ENCODE measurements around the gene ERBB4.

ERBB4 gene

DNA sequence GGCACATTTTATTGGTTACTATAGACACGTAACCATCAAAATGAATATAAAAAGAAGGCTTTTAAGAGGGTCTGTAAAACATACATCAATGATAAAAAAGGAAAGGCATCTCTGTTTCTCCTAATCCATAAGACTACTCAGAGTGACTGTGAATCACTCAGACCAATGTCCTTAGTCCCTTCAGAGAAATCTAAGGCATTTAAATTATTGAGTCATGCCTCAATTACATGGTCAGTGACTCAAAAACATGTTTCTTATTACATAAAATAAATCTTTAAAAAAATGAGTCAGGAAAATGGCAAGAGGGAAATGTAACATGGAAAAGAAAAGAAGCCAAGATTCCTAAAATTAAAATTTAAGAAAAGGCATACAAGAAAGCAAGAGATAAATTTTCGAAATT is 146.6 kb downstream of the ERBB4 start:
- TF ChIP-seq POLR2A (IDR thresholded peaks at IDR 0.05; ENCODE audit: low read depth, low read length) = no peak
- FAIRE-seq (no peak), DNase-seq (ENCODE audit: insufficient read length, low spot score) (peak; percentile 2)

DNA sequence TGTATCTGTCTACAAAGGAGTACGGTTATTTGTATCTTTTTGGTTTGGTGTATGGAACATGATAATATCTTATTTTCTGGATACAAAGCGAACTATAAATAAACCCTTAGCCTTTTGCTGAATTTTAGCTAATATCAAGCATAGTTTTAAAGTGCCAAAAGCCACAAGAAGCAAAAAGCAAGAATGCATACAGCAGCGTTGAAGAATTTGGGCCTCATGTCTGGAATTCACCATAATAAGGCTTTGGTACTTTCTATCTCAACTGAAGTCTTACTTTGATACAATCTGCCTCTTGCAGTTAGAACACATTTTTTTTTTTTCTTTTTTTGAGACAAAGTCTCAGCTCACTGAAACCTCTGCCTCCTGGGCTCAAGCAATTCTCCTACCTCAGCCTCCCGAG is 151.5 kb downstream of the ERBB4 start:
- TF ChIP-seq POLR2A (IDR thresholded peaks at IDR 0.05; ENCODE audit: low read depth, low read length) = no peak
- FAIRE-seq = no peak

DNA sequence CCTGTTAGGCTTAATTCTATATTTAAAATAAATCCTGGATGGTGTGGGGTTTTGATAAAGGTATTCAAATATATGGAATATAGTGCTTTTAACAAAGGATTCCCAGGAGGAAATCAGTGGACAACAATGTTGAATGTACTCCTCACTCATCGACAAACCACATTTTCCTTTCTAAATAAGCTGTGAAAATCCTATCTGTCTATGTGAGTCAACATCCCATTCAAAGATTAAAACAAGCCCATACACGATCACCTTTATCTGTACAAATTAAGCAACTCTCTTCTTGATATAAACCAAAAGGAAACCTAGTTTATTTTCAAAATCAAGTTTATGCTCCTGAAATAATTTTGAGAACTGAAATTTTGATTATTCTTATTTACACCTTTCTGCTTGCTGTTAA is 153.4 kb downstream of the ERBB4 start:
- no peak for DNase-seq (ENCODE audit: insufficient read length, low spot score)
- no peak for FAIRE-seq
- no peak for TF ChIP-seq POLR2A (IDR thresholded peaks at IDR 0.05; ENCODE audit: low read depth, low read length)

More for the DNA sequence above, 151.5 kb downstream of the ERBB4 start:
- DNase-seq (ENCODE audit: insufficient read length, low spot score) = no peak

DNA sequence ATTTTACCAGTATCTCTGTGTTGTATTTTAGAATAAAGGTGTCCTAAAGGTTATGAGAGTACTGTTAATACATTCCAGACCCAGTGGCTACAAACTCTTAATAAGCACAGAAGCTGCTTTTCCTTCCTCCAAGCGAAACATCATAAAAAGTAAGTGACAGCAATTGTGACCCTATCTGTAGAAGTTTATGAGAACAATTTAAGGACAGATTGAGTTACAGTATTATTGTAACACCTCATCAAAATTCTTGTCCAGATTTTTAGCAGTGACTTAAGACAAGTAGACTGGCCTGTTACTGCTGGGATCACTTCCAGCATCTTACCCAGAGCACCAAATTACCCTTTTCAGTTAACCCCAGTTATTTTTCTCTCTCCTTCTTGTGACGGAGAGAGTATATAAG is 154.6 kb downstream of the ERBB4 start:
- FAIRE-seq (no peak), DNase-seq (ENCODE audit: insufficient read length, low spot score) (no peak)
- no peak for TF ChIP-seq POLR2A (IDR thresholded peaks at IDR 0.05; ENCODE audit: low read depth, low read length)

DNA sequence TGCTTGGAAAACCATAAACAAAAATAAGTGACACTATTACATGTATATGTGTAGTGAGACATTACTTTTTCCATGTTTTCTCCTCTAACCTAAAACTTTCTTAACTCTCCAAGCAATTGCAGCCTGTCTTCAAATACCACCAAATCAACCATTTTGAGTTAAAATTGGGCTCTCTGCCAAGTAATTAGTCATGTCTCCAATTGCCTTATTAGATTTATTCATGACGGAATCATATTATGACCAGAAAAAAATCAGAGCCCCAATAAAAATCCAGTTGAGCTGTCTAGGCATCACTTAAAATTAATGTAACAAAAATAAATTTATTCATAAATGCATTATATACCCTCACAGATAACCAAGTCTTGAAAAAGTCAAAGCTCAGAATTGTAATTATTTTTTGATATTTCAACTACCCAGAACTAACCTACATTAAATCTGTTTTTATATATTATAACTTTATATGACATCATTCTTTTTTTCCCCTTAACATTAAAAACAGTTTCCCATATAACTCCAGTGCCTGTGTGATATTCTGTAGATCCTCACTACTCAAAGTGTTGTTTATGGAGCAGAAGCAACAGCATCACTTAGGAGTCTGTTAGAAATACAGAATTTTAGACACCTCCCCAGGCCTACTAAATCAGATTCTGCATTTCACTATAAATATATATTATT is 157.0 kb downstream of the ERBB4 start:
- FAIRE-seq (no peak), DNase-seq (ENCODE audit: insufficient read length, low spot score) (no peak)
- TF ChIP-seq POLR2A (IDR thresholded peaks at IDR 0.05; ENCODE audit: low read depth, low read length) = no peak

DNA sequence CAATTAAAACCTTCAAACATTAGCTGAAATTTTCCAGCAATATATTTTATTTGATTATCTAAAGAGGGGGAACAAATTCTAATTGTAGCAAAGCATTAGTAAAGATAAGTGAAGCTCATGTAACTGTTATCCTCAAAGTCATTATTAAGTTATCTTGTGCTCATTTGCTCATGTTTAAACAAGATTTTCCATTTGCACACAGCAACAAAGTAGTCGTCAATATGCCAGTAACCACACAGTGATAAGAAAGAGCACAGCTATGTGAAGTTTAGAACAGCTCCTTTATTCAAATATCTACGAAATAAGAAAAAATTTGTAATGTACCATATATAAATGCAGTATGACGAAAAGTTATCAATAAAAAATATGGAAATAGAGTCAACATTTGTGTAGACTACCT is 159.5 kb downstream of the ERBB4 start:
- no peak for TF ChIP-seq POLR2A (IDR thresholded peaks at IDR 0.05; ENCODE audit: low read depth, low read length)
- DNase-seq (ENCODE audit: insufficient read length, low spot score) = no peak
- FAIRE-seq = no peak

DNA sequence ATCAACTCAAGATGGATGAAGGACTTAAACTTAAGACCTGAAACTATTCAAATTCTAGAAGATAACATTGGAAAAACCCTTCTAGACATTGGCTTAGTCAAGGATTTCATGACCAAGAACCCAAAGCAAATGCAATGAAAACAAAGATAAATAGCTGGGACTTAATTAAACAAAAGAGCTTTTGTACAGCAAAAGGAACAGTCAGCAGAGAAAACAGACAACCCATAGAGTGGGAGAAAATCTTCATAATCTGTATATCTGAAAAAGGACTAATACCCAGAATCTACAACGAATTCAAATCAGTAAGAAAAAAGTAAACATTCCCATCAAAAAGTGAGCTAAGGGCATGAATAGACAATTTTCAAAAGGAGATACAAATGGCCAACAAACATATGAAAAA is 171.2 kb downstream of the ERBB4 start:
- FAIRE-seq (no peak), DNase-seq (ENCODE audit: insufficient read length, low spot score) (no peak)
- no peak for TF ChIP-seq POLR2A (IDR thresholded peaks at IDR 0.05; ENCODE audit: low read depth, low read length)

DNA sequence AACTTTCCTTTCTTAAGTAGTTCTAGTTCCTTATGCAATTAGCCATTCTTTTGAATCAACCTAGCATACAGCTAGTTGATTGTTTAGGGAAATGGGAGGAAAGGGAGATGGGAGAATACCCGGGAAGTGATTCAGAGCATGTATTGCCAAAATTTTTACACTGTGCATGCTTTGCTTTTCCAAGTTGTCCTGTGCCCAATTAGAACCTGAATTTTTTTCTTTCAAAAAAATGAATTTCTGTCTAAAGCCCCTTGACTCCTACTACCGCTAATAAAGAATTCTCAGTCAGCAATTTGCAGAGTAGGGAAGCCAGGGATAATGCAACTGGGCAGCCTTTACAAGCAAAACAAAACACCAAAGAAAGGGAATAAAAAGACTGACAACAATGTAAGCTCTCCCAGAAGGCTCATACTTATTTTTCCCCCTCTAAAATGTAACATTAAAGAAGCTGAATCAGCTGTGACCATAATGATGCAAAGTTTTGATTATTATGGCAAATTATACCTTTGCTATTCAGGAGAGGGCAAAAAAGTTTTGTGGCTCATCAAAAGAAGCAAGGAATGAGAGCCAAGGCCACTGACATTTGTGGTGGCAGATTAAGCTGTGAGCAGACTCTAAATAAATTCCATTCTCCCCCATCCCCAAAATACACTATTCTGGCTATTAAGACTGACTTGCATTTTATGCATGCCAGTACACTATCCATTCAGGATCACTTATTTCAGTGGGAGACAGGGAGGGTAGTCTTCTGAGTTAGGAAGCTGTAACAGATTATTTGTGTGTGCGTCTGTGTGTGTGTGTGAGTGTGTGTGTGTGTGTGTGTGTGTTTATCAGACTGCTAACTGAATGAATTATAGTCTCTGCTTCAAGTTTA is 174.3 kb downstream of the ERBB4 start:
- FAIRE-seq = peak; percentile 81
- DNase-seq (ENCODE audit: insufficient read length, low spot score) = no peak
- TF ChIP-seq POLR2A (IDR thresholded peaks at IDR 0.05; ENCODE audit: low read depth, low read length) = no peak

DNA sequence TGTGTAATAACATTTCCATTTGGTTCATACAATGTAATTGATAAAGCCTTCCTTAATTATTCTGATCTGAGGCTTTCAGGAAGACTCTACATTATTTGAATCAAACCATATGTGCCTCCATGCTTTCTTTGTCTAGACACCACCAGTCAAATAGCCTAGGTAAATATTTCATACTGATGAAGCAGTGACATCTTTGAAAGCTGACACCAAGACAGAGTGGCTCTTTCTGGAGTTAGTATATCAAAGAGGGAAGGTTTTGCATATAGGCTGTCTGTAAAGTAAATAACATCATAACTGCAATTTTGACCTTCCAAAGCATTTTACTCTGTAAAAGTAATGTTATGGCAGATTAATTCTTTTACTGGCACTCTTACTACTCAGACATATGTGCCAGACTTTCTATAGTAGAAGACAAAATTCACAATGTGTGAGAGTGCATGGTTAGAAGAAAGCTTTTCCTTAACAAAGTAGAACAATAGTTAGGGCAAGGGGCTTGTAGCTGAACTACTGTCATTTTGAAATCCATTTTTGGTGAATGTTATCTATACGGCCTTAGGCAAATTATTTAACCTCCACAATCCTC is 177.3 kb downstream of the ERBB4 start:
- no peak for DNase-seq (ENCODE audit: insufficient read length, low spot score)
- TF ChIP-seq POLR2A (IDR thresholded peaks at IDR 0.05; ENCODE audit: low read depth, low read length) = no peak

DNA sequence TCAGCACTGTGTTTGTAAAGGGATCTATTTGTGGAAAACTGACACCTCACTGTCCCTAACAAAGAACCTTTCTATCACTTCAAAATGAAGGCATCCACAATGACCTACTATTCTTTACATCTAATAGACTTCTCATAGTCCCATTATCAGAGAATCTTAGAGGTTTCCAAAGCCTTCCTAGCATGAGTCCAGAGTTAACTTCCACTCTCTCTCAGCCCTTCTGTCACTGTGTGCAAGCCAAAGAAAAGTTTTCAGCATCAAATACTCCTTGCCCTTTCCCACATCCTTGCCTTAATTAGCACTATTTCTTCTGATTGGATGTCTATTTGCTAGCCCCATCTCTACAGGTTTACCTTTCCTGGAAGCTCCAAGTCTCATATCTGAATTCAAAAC is 178.5 kb downstream of the ERBB4 start:
- FAIRE-seq = no peak

More for the DNA sequence above, 177.3 kb downstream of the ERBB4 start:
- no peak for FAIRE-seq

DNA sequence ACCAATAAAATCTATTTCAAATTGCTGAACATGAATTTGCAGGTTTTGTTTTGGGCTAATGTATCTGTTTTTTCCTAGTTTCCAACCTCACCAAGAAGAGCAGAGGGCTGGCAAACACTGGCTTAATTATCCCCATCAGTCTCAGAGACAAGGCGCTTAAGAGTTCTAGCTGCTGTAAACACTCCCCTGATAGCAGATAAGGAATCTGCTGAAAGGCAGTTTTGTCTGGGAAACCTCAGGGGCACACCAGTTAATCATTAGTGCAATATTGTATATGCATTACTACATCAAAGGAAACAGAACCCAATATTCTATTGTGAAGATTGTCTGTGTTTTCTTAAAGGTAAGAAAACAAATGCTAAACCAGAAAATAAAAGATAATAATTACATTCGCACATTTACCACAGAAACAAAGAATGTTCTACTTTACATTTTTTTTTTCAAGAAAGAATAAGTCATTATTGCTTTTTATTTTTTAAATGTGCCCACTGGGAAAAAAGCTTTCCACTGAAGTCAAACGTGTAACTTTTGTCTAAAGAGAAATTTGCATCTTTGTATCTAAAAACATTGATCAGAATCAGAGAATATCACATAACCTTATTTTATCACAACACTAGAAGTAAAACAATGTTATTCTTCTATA is 179.1 kb downstream of the ERBB4 start:
- no peak for TF ChIP-seq POLR2A (IDR thresholded peaks at IDR 0.05; ENCODE audit: low read depth, low read length)
- FAIRE-seq (no peak), DNase-seq (ENCODE audit: insufficient read length, low spot score) (no peak)

More for the DNA sequence above, 178.5 kb downstream of the ERBB4 start:
- no peak for DNase-seq (ENCODE audit: insufficient read length, low spot score)
- no peak for TF ChIP-seq POLR2A (IDR thresholded peaks at IDR 0.05; ENCODE audit: low read depth, low read length)

DNA sequence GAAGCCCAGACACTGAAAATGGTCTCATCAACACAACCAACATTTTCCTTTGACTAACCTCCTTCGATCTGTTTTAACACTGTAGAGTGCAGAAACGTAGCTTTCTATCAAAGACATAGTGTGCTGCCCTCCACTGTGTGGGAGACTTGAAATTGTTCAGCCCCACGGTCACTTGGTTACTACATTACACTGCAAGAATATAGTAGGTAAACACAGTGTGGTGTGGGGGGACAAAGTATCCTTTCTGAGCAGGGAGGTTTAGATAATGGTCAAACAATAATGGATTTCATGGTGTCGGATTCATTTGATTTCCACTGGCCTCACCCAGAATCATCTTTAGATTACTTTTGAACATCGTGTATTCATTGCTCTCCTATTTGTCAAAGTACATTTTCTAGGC is 181.0 kb downstream of the ERBB4 start:
- no peak for TF ChIP-seq POLR2A (IDR thresholded peaks at IDR 0.05; ENCODE audit: low read depth, low read length)
- FAIRE-seq (no peak), DNase-seq (ENCODE audit: insufficient read length, low spot score) (no peak)

DNA sequence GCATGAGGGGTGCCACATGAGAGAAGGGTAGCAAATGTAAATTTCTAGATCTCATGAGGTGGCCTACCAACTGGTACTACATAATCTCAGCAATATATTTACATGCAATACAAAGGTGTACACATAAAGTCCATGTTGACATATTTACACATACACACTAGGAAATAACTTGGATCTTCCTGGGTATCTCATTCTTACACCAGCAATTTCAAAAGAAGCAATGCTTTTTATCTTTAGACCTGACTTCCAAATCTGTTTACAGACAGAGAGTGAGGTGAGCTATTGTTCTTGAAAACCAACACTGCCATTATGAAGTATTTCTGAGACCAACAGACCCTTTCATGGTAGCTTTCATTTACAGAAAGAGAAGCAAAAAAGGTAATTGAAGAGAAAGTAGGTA is 184.2 kb downstream of the ERBB4 start:
- FAIRE-seq = no peak
- TF ChIP-seq POLR2A (IDR thresholded peaks at IDR 0.05; ENCODE audit: low read depth, low read length) = no peak
- no peak for DNase-seq (ENCODE audit: insufficient read length, low spot score)

DNA sequence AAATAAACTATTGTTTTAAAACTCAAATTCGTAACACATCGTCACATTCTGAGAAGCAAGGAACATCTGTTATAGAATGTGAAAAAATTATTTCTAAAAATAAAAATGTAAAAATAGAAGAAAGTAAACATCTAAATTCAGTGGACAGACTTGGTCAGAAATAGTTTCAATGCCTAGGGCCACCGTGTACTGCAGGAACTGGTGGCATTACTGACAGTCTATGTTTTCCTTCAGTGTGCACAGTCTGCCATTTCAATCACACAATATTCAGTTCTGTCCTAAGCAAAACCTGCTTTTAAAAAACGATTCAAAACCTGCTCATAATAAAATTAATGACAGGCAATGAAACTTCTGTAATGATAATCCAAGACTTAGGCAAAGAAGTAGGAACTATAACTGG is 190.1 kb downstream of the ERBB4 start:
- FAIRE-seq (no peak), DNase-seq (ENCODE audit: insufficient read length, low spot score) (no peak)
- no peak for TF ChIP-seq POLR2A (IDR thresholded peaks at IDR 0.05; ENCODE audit: low read depth, low read length)

Measured in H54 (cell line).